GM12878 (cell line): ENCODE measurements around the gene EPB41L4B.

Source experiments
- BRCA1 ChIP-seq: IDR thresholded peaks from 2 replicates; pipeline ENCODE4 v1.6.1; 2011; ENCODE audit warnings: low read depth, low read length, improper control_type of control experiment
- CEBPB ChIP-seq, 2 experiments: fragments of 150-350 bp in 1 of 2; IDR thresholded peaks; 2 replicates each; pipeline ENCODE4 v1.6.1; 2012 to 2014; ENCODE audit warnings: low read depth in 2 of 2, low read length in 2 of 2, borderline replicate concordance in 1 of 2, inconsistent platforms in 1 of 2
- CTCF ChIP-seq, 3 experiments: IDR thresholded peaks in 2 of 3; conservative IDR thresholded peaks in 1 of 3; 2 replicates each; pipeline ENCODE4 v1.5.1; 2011; ENCODE audit warnings: low read depth in 3 of 3, low read length in 3 of 3, mild to moderate bottlenecking in 3 of 3, control low read depth in 2 of 3, moderate library complexity in 2 of 3, inconsistent platforms in 1 of 3, mixed read lengths in 1 of 3; ENCODE audit not compliant: control insufficient read depth in 2 of 3, insufficient read depth in 1 of 3; ENCODE audit errors: extremely low read depth in 1 of 3
- NR2C1 ChIP-seq: fragments of 450-650 bp; IDR thresholded peaks from 2 replicates; pipeline ENCODE4 v1.6.1; 2017; ENCODE audit warnings: antibody characterized with exemption, mild to moderate bottlenecking, moderate library complexity
- POLR2A ChIP-seq: IDR thresholded peaks from 2 replicates; pipeline ENCODE4 v1.6.1; 2011; ENCODE audit warnings: low read depth, mild to moderate bottlenecking, low read length
- POLR2AphosphoS5 ChIP-seq: IDR thresholded peaks from 2 replicates; pipeline ENCODE4 v1.6.1; 2011; ENCODE audit warnings: mild to moderate bottlenecking, low read length, inconsistent platforms
- REST ChIP-seq: IDR thresholded peaks from 2 replicates; pipeline ENCODE4 v1.6.1; 2012; ENCODE audit warnings: mild to moderate bottlenecking, low read depth, low read length
- USF2 ChIP-seq: IDR thresholded peaks from 2 replicates; pipeline ENCODE4 v1.6.1; 2011; ENCODE audit warnings: low read depth, low read length, improper control_type of control experiment, borderline replicate concordance

GRCh38 chr9:109242741-109243140, 78.1 kb downstream of the EPB41L4B start:
- TF ChIP-seq CTCF (IDR thresholded peaks at IDR 0.05 in 2 of 3, conservative IDR thresholded peaks at IDR 0.05 in 1 of 3; ENCODE audit: control insufficient read depth in 2 of 3, extremely low read depth in 1 of 3, insufficient read depth in 1 of 3, low read depth in 3 of 3, low read length in 3 of 3) (no peak), REST (no peak), NR2C1 (no peak), POLR2AphosphoS5 (no peak), POLR2A (no peak), CEBPB (IDR thresholded peaks at IDR 0.05; ENCODE audit: borderline replicate concordance in 1 of 2, low read depth in 2 of 2, low read length in 2 of 2) (no peak), USF2 (no peak), BRCA1 (no peak)
